Heart left ventricle (tissue), 13 donors: ENCODE measurements around the gene TMEM171.

Source experiments
- POLR2A ChIP-seq, 2 donors: fragments of 450-650 bp; IDR thresholded peaks; one replicate each; pipeline ENCODE4 v1.6.1; 2017; ENCODE audit warnings: antibody characterized with exemption in 2 of 2, mild to moderate bottlenecking in 2 of 2, moderate library complexity in 2 of 2
- TF ChIP-seq, protein P1 (sequence below), 12 donors: fragments of 200-600 bp; sonication (generic) in 4 of 12; IDR thresholded peaks; one replicate each; pipeline versions ENCODE4 v1.5.0 to v1.8.0; 2018 to 2022; ENCODE audit warnings: antibody characterized with exemption in 12 of 12, mild to moderate bottlenecking in 5 of 12
- donor health status: ischemic (EF 13 %, LVEDD 7.1; RV severe dilation, severe dysfunction).
- donor health status: DM: no; HTN: yes; CAD: no.
- donor health status: DM: no; HTN: no; CAD: no.
- donor health status: ischemic (EF 25% LVEDD 6.9; RV normal size, moderate dysfunction).
- donor health status: ischemic (EF 25% LVEDD 5.7; RV mildly dilated, moderate dysfunction).
- donor health status: ischemic (EF 35%, LVEDD 5.7; RV mildly dilated, moderate dysfunction).
- donor health status: nonischemic (EF 11% LVEDD 7.7; RV severe dilation, severe dysfunction).
- donor health status: DM: yes; HTN: yes; CAD: no.
- donor health status: PGD.
- donor health status: ischemic (EF 29% LVEDD 5.4; RV normal size, mild dysfunction).
- donor health status: nonischemic (EF 23%, LVEDD 6.1; RV moderate dilation, normal function).

- TF ChIP-seq, protein P1, sequence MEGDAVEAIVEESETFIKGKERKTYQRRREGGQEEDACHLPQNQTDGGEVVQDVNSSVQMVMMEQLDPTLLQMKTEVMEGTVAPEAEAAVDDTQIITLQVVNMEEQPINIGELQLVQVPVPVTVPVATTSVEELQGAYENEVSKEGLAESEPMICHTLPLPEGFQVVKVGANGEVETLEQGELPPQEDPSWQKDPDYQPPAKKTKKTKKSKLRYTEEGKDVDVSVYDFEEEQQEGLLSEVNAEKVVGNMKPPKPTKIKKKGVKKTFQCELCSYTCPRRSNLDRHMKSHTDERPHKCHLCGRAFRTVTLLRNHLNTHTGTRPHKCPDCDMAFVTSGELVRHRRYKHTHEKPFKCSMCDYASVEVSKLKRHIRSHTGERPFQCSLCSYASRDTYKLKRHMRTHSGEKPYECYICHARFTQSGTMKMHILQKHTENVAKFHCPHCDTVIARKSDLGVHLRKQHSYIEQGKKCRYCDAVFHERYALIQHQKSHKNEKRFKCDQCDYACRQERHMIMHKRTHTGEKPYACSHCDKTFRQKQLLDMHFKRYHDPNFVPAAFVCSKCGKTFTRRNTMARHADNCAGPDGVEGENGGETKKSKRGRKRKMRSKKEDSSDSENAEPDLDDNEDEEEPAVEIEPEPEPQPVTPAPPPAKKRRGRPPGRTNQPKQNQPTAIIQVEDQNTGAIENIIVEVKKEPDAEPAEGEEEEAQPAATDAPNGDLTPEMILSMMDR (IDR thresholded peaks at IDR 0.05), result no peak
- TF ChIP-seq POLR2A (IDR thresholded peaks at IDR 0.05), result no peak
These were observed 3.2 kb upstream of the TMEM171 start for GRCh38 chr5:73117088-73117740.
